ENCODE results near the gene VEZF1.

DNA sequence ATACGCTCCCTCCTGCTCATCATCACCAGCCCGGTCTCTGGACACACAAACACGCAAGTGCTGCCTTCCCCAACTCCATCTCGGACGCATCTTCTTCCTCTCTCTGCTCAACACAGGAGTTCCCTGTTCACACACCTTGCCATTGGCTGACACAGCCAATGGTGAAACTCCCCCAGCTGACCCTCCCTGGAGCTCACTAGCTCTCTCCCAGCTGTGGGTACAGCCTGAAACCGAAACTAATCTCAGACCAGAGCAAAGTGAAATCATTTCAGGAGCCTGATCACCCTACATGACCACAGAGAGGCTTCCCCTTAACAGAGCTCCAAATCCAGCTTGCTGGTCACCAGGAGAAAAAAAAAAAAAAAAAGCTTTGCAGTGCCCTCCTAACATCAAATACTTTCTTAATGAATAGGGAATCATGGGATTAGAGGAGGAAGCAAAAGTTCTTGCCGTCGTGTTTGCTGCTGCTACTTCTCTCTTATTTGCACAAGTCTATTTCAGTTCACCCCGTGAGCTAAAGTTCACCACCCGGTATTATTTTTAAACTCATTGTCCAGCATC lies 41.2 kb downstream of the VEZF1 start:
- TF ChIP-seq CTCF (IDR thresholded peaks at IDR 0.05; ENCODE audit: insufficient read depth, low read depth, low read length) = no peak
- TF ChIP-seq EZH2 (IDR thresholded peaks at IDR 0.05; ENCODE audit: insufficient read depth, low read length) = no peak
